GM10847 (cell line): ENCODE data around the gene NUMBL.

Source experiments
- POLR2A ChIP-seq: IDR thresholded peaks from 2 replicates; pipeline ENCODE4 v1.6.1; 2011; ENCODE audit not compliant: insufficient read length; ENCODE audit errors: extremely low read depth

The NUMBL gene

DNA sequence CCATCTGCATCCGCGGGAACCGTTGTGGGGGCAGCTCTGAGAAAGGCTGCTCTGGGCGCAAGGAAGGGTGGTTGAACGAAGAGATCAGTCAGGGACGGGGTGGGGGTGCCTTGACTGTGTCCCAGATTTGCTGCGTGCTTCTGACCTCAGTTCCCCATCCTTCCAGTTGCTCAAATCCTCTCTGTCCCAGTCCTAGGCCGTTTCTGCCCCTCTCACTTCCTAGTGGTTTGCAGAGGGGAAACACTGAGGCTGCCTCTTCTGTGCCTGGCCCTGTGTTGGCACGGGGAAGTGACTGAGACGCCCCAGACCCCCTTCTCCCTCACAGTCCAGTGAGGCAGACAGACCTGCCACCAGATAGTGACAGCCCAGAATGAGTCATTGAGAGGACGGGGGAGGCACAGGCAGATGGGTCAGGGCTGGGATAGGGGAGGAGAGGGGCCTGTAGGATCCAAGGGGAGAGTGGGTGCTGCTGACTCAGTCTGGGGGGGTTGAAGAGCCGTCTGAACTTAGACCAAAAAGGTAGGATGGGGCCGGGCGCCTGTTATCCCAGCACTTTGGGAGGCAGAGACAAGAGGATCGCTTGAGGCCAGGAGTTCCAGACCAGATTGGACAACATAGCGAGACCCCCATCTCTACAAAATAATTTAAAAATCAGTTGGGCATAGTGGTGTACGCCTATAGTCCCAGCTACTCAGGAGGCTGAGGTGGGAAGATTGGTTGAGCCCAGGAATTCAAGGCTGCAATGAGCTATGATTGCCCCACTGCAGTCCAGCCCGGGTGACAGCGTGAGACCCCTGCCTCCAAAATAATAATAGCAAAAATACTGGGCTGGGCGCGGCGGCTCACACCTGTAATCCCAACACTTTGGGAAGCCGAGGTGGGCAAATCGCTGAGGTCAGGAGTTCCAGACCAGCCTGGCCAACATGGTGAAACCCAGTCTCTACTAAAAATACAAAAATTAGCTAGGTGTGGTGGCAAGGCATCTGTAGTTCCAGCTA is 26.5 kb downstream of the NUMBL start:
- TF ChIP-seq POLR2A: no peak

DNA sequence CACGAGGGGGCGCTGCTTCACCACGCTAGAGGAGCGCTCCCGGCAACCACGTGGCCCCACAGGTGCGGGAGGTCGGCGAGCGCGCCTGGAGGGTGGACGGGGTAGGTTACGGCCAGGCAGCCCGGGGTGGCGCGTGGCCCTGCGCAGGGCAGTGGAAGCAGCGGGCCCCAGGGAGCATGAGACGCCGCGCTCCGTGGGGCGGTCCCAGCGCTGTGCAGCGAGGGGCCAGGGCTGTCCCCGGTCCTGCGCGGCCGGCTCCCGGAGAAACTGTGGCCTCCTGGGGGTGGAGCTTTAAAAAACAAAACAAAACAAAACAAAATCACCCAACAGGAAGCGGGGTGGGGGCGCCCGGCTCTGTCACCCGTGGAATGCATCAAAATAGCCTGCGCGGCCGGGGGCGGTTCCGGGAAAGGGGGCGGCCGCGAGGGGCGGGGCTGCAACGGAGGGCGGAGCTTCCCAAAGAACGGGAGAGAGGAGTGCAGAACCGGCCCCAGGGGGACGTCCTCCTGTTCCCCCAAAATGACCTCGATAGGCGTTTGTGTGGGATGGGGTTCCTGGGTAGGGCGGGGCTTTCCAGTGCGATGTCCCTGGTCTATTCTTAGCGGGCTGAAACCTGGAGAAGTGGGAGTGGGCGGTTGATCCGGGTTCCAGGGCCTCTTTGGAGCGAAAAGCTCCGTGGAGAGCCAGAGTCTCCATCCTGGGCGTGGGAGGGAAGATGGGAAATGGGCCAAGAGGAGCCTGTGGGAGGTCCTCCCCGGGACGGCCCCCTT is 27.3 kb downstream of the NUMBL start:
- no peak for TF ChIP-seq POLR2A

DNA sequence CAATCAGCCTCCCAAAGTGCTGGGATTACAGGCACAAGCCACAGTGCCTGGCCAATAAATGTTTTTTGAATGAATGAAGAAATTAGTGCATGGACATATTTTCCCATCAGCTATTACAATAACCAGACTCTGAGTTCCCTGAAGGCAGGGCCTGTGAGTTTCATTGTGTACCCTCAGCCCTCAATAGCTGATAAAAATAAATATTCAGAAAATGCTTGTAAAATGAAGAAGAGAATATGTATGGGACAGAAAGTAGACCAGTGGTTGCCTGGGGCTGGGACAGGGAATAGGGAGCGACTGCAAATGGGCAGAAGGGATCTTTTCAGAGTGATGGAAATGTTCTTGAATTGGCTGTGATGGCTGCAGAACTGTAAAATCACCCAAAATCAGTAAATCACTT is 28.8 kb downstream of the NUMBL start:
- TF ChIP-seq POLR2A: no peak

DNA sequence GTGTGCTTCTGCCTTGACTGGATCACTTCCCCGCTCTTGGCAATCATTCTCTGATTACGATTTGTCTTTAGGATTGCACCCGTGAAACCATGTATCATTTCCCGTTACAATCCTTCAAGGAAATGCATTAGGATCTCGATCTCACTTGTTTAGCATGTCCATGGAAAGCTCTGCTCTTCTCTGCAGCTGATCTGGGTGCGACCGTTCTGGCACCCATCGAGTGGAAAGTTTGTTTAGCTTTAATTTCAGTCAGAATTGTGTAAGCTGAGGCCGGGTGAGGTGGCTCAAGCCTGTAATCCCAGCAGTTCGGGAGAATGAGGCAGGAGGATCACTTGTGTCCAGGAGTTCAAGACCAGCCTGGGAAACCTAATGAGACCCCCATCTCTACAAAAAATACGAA is 30.9 kb downstream of the NUMBL start:
- no peak for TF ChIP-seq POLR2A

DNA sequence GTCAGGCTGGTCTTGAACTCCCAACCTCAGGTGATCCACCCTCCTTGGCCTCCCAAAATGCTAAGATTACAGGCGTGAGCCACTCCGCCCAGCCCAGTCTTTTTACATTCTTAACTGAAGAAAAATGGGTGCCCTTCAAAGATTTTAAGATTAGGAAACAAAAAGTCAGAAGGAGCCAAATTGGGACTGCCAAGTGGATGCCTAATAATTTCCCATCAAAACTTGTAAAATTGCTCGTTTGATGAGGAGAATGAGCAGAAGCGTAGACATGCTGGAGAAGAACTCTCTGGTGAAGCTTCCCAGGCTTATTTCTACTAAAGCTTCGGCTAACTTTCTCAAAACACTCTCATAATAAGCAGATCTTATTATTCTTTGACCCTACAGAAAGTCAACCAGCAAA is 31.3 kb downstream of the NUMBL start:
- no peak for TF ChIP-seq POLR2A

DNA sequence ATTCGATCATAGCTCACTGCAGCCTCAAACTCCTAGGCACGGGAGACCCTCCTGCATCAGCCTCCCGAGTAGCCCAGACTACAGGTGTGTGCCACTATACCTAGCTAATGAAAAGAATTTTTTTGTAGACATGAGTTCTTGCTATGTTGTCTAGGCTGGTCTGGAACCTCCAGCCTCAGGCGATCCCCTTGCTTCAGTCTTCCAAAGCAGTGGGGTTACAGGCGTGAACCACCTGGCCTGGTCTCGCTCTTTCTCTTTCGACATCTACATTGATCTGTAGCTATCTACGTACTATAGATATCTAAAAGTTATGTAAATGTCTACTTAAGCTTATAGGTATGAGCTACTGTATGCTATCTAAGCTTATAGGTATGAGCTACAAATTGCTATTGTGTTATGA is 32.4 kb downstream of the NUMBL start:
- no peak for TF ChIP-seq POLR2A

DNA sequence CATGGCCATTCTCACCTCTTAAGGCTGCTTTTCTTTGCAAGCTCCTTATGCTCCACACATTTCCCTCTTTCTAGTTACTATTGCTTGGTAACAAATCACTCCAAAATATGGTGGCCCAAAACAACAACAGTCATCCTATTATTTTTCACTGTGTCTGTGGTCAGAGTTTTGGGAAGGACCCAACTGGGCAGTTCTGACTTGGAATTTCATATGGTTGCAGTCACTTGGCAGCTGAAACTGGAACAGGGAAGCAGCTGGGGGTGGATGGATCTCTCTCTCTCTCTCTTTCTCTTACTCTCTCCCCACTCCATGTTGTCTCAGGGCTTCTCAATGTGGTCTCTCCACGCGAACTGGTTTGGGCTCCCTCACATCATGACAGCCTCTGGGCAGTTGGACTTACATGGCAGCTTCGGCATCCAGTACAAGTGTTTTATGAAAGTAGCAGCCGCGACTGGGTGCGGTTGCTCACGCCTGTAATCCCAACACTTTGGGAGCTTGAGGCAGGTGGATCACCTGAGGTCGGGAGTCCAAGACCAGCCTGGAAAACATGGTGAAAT is 39.6 kb downstream of the NUMBL start:
- no peak for TF ChIP-seq POLR2A

DNA sequence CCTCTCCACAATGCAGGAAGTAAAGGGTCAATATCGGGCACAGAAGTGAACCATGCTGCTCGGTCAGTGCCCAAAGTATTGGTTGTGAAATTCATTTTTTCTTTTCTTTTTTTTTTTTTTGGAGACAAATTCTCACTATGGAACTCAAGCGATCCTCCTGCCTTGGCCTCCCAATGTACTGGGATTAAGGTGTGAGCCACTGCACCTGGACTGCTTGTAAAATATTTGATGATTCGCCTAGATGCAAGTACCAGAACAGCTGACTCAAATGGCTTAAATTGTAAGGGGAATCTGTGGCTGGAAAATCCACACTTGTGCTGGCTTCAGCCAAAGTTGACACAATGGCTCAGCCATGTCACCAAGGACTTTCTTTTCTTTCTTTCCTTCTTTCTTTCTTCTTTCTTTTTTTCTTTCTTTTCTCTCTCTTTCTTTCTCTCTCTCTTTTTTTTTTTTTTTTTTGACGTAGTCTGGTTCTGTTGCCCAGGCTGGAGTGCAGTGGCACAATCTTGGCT is 43.7 kb downstream of the NUMBL start:
- no peak for TF ChIP-seq POLR2A

DNA sequence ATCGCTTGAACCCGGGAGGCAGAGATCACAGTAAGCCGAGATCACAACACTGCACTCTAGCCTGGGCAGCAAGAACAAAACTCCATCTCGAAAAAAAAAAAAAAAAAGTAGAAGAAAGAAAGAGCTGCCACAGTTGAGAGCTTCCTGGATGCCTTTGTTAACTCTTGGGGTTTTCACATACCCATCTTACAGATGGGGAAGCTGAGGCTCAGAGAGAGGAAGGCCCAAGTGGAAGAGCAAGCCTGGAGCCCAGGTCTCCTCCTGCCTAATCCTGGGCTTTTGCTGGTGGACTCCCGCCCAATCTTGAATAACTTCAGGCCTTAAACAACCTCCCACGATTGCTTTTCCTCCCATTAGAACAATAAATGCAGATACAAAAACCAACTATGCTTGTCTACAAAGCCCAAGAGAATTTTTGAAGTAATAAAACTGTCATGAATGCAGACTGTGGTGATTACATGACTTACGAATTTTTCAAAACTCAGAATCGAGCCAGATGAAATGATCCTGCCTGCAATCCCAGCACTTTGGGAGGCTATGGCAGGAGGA is 47.6 kb downstream of the NUMBL start:
- no peak for TF ChIP-seq POLR2A

DNA sequence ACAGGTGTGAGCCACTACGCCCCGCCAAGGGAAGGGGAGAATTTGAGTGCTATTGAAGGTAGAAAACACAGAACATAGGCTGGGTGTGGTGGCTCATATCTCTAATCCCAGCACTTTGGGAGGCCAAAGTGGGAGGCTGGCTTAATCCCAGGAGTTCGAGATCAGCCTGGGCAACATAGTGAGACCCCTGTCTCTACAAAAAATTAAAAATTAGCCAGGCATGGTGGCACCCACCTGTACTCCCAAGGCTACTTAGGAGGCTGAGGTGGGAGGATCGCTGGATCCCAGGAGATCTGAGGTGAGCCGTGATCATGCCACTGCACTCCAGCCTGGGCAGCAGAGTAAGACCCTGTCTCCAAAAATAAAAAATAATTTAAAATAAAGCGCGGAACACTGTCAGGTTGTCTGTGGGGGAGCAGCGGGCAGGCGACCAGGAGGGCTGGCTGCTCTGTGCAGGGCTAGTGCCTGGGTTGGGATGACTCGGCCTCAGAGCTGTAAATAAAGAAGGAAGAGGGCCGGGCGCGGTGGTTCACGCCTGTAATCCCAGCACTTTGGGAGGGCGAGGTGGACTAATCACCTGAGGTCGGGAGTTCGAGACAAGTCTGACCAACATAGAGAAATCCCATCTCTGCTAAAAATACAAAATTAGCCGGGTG is 48.3 kb downstream of the NUMBL start:
- no peak for TF ChIP-seq POLR2A

DNA sequence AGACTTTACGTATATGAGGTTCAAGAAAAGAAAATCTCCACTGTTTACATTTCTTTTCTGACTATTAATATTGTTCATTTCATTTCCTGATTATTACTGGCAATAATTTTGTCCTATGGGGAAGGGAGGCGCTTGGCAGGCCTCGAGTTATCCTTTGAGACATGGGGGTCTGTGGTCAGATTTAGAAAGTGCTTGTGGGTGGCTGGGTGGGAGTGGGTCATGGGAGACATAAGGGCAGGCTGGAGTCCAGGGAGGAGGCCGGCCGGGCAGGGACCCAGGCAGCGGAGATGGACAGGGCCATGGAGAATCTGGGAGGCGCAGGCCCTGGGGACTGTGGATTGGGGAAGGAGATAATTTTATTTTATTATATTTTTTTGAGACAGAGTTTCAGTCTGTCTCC is 49.2 kb downstream of the NUMBL start:
- no peak for TF ChIP-seq POLR2A

DNA sequence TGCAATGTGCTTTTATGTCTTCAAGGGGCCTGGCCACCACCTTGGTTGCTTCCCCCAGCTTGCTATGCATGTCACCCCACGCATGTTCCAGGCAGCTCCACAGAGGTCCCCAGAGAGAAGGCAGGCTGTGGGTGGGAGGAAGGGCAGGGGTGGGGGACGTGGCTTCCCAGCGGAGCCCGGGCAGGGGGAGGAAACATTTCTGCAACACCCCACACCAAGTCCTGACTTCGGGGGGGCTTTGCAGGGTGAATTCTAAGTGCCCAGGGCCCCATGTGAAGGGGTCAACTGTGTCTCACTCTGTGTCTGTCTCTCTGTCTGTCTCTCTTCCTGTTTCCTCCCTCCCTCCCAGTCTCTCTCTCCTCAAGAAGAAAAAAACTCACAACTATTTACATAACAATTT is 49.7 kb downstream of the NUMBL start:
- no peak for TF ChIP-seq POLR2A

DNA sequence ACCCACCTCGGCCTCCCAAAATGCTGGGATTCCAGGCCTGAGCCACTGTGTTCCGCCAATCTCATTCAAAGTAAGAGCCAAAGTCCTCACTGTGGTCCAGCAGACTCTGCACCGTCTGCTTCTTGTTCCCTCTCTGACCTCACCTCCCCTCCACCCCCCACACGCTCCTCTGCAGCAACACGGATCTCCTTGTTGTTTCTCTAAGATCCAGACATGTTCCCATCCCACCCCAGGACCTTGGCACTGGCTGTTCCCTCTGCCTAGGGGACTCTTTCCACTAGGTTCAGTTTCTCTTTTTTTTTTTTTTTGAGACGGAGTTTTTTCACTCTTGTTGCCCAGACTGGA is 50.8 kb downstream of the NUMBL start:
- TF ChIP-seq POLR2A: no peak

DNA sequence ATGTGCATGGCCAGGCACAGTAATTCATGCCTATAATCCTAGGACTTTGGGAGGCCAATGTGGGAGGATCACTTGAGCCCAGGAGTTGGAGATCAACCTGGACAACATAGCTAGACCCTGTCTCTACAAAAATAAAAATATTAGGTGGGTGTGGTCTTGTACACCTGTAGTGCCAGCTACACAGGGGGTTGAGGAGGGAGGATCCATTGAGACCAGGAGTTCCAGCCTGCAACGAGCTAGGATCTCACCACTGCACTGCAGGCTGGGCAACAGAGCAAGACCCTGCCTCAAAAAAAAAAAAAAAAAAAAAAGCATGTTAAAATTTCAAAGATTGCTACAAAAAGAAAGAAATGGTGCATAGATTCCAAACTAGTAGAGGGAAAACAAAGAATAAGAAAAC is 52.1 kb downstream of the NUMBL start:
- no peak for TF ChIP-seq POLR2A

DNA sequence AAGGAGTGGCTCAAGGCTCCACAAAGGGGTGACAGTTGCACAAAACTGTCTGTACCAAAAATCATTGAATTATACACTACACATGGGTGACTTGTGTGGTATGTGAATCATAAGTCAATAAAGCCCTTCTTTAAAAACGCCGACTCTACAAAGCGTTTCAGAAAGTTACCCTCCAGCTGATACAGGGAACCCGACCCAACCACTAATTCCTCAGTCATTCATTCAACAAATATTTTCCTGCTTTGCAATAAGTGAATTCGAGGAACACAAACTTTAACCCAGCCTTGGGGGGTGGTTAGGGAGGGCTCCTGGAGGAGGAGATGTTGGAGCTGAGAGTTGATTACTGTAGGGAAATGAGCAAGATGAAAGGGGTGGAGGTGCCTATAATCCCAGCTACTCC is 57.2 kb downstream of the NUMBL start:
- TF ChIP-seq POLR2A: no peak
